ENCODE results near the gene ABLIM3.

The ABLIM3 gene

GRCh38 chr5:149133795-149134777, 7.2 kb upstream of the ABLIM3 start:
- DNase-seq (ENCODE audit: low spot score): peak; percentile 80

DNA sequence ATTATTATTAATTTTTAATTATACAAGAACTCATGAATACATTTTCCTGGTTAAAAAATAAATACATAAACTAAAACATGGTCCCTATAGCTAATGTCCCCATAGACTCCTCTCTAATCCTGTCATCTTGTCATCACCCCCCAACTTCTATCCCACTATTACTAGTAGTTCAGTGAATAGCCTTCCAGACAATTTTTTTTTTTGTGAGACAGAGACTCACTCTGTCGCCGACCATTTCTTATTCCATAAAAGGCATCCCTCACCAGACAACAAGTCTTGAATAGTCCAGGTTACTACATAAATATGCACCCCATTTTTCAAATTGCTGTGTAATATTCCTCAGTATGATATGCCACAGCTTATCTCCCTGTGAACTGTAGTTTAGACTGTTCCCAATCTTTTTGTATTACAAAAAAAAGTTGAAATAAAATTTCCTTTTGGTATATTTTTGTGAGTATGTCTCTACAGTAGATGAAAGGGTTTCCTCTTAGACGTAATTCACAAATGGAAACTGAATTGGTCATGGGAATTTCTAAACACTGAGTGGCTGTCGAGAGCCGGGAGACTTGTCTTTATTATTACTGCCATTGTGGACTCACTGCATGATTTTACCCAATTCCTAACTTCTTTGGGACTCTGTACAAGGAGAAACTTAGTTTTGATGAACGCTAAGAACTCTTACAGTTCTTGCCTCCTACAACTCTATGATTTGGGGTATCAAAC, 6.4 kb upstream of the ABLIM3 start:
- no peak for DNase-seq (ENCODE audit: low spot score)

GRCh38 chr5:149135536-149136201, 5.6 kb upstream of the ABLIM3 start:
- DNase-seq (ENCODE audit: low spot score): no peak

DNA sequence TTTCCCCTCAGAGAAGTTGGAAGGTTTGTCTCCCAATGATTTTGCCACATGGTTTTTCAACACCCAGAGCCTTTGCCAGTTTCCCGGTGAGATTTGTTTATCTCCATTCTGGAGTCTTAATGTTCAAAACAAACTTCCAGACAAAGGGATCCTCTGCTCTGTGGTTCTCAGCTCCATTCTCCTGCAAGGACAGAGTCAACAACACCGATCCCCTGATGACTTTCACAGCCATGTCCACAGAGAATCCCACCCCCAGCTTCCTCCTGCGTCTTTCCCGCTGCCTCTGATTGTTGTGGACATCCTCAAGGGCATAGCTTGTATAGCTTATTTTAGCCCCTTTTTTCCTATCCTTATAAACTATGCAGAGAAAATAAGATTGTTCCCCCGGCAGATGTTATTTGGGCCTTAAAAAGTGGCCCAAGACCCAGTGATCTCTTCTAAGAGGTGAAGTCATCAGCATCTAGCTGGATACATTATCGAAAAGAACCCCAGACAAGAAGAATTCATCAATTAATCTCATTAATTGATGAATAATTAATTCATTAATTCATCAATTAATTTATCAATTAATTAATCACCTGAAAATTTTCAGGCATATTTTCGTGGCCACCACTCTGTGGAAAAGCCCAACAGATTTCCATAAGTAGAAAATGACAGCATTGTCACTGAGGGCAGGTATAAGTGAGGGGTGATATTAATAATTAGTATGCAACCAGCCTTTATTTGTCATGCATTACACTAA, 2.9 kb upstream of the ABLIM3 start:
- DNase-seq (ENCODE audit: low spot score): no peak

GRCh38 chr5:149140197-149141002, 893 bp upstream of the ABLIM3 start:
- DNase-seq (ENCODE audit: low spot score): no peak

DNA sequence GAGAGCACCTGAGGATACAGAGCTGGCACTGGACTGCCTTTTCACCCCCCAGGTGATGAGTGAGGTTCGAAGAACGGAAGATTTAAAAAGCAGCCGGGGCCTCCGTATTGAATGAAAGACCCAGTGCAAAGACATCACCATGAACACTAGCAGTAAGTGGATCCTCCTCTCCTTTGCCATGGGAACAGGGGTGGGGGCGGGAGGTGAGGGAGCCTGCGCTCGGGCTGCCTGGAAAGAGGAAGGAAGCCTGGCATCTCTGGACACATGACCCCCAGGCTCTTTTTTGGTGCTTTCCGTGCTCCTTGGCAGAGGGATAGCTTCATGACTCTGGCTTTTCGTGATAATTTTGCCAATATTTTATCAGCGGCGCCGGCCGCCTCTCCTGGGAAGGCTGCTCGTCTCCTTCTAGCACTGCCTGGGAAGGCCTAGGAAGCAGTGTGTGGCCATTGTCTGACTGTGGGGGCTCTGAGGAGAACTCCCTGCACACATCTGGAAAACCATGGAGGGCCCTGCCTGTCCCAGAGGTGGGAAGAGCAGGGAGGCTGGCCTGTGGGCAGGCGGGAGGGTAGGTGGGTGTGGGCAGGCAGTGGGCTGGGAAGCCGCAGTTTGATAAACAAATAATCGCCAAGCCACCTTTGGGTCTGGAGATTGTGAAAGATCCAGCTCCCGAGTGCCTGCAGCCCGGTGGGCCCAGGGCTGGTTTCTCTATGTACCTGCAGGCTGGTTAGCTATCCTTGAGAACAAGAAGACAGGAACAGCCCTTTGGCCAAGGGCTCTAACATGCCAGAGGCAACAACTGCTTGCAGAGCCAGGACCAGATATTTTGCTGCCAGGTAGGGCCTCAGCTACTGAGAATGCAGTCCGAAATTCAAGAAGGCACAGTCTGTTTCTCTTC, 911 bp downstream of the ABLIM3 start:
- no peak for DNase-seq (ENCODE audit: low spot score)

DNA sequence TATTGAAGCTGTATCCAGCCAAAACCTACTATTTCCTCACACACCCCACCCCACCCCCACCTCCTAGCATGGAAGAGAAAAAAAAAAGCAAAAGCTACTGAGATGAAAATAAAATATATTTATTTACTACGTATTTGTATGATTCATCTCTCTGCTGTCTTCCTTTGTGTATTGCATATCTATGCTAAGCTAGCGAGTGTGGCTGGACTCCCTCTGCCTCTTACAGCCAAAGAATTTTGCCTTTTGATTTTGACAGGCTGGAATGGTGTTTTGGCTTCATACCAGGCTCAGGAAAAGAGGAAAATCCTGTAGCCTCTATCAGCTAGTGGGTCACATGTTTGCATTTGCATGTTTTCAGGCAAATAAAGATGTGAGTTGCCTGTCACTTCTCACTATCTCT, 2.2 kb downstream of the ABLIM3 start:
- DNase-seq (ENCODE audit: low spot score): no peak

DNA sequence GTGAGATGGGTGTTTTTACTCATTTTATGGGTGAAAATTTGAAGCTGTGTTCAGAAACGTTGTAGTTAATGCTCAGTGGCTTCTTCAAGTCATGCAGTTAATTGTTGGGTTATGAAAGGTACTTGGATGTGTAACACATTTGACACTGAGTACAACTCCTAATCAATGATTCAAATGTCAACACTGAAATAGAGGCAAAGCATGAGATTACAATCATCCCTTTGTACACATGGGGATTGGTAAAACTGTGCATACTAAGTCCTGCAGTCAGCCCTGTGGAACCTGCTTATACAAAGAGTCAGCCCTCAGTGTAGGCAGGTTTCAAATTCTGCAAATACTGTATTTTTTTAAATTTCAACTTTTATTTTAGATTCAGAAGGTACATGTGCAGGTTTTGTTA, 3.3 kb downstream of the ABLIM3 start:
- no peak for DNase-seq (ENCODE audit: low spot score)

DNA sequence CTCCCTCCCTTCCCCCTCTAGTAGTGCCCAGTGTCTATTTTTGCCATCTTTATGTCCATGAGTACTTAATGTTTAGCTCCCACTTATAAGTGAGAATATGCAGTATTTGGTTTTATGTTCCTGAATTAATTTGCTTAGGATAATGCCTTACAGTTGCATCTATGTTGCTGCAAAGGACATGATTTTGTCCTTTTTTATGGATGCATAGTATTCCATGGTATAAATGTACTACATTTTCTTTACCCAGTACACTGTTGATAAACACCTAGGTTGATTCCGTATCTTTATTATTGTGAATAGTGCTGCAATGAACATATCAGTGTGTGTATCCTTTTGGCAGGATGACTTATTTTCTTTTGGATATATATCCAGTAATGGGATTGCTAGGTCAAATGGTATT, 3.8 kb downstream of the ABLIM3 start:
- DNase-seq (ENCODE audit: low spot score): no peak

DNA sequence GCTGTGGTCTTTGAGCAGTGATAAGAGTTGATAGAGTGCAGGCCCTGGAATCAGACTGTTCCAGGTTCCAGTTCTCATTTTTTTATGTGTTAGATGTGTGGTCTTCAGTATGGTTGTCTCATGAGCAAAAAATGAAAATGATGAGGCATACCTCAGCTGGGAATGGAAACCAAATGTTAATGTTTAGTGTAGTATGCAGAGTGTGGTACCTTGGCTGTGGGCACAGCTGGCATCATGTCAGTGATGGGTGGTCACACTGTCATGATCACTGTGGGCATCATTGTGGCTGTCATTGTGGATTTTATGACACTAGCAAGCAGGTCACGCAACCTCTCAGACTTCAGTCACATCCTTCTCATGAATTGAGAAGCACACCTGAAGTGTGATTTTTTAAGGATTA, 6.4 kb downstream of the ABLIM3 start:
- DNase-seq (ENCODE audit: low spot score): no peak

DNA sequence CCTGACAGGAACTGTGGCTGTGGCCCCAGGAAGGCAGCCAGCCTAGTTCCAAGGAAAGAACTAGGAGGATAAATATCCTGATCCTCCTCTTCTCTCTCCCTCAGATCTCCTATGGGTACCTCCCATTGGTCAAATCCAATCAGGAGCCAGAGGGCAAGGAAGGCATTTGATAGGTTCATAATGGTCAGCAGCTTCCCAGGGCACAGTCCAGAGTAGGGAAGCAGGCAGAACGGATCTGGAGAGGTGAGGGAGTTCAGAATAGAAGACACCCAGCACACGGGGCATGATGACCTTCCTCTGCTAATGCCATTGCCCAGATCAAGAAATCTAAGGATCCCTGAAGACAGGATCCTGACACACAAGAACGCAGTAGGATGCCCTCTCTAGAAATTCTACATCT, 8.6 kb downstream of the ABLIM3 start:
- DNase-seq (ENCODE audit: low spot score): no peak

- DNase-seq (ENCODE audit: low spot score): no peak
Observed at GRCh38 chr5:149150457-149150856, 9.2 kb downstream of the ABLIM3 start.

GRCh38 chr5:149151717-149152116, 10.4 kb downstream of the ABLIM3 start:
- DNase-seq (ENCODE audit: low spot score): no peak

GRCh38 chr5:149152317-149152746, 11.0 kb downstream of the ABLIM3 start:
- DNase-seq (ENCODE audit: low spot score): no peak

DNA sequence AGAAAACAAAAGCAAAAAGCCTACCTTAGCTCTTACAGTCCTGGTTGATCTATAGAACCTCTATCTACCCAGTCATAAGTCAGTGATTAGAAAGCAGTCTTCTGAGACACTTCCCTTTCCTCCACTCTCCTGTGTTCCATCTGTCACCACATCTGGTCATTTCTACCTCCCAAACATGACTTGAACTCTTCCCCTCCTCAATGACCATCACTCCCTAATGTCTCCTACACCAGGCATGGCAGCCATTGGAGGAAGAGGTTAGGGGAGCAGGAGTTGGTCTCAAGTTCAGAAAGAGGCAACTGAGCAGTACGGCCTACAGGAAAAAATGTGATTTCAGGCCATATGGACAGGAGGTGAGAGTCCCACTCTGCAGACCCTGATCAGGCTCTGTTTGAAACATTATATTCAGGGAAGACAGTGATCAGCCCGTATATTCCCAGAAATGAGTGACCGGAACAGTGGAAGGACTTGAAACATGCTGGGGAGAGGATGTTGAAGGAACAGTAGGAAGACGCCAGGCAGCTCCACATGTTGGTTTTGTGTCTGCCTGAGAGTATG, 12.0 kb downstream of the ABLIM3 start:
- DNase-seq (ENCODE audit: low spot score): no peak

GRCh38 chr5:149153751-149154610, 12.7 kb downstream of the ABLIM3 start:
- no peak for DNase-seq (ENCODE audit: low spot score)

DNA sequence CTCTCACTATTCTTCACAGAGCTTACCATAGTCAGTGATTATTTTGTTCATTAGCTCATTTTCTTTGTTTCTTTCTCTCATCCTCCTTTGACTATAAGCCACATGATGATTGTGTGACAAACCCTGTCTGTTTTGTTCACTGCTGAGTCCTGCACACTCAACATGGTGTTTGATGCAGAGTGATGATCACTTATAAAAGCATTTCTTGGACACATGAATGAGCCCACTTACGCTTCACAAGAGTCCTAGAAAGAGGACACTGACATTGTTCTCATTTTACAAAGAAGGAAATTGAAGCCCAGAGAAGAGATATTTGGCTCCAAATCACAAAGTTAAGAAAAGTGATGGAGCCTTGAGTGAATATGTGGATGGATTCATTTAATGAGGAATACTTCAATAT, 13.4 kb downstream of the ABLIM3 start:
- DNase-seq (ENCODE audit: low spot score): no peak

DNA sequence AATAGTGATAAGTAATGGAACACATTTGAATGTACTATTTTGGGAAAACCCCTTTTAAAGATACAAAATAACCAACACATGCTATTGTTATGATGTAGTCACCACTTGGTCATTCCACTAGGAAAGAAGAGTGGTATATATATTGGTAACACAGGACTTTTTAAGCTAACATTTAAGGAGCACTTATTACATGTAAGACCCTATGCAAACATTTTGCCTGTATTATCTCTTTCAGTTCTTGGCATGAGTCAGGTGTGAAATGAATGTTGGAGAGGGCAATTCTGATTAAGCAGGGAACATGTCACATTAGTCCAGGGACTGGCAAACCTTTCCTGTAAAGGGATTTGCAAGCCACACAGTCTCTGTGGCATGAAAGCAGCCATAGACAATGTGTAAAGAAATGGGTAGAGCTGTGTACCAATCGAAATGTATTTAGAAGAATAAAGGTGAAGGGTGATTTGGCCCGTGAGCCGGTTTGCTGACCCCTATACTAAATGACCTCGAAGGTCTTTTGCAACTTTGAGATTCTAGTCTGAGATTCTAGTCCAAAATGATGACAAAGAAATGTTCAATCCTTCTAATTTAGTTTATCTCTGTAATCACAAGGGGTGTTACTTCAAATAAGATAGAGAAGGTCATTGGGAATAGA, 15.3 kb downstream of the ABLIM3 start:
- no peak for DNase-seq (ENCODE audit: low spot score)
